WTC11 (cell line): Measurements from ENCODE around the gene TTLL11. TPM values are rescaled to one million over a fixed set of nuclear protein-coding genes. Genes with fewer than 3 reads are reported as not detected.

Experiments
- CREM ChIP-seq: sonication (generic); formaldehyde crosslinking; IDR thresholded peaks from 2 replicates; pipeline ENCODE4 v1.8.1; 2022; ENCODE audit warnings: mild to moderate bottlenecking, missing genetic modification reagents, moderate library complexity
- ETV6 ChIP-seq: sonication (generic); formaldehyde crosslinking; IDR thresholded peaks from 2 replicates; pipeline ENCODE4 v1.8.1; 2022; ENCODE audit warnings: mild to moderate bottlenecking, missing genetic modification reagents
- FOXJ3 ChIP-seq: sonication (generic); formaldehyde crosslinking; IDR thresholded peaks from 2 replicates; pipeline ENCODE4 v1.9.0; 2021; ENCODE audit warnings: missing genetic modification reagents, mild to moderate bottlenecking, borderline replicate concordance
- FOXP1 ChIP-seq: sonication (generic); formaldehyde crosslinking; IDR thresholded peaks from 2 replicates; pipeline ENCODE4 v1.8.0; 2022; ENCODE audit warnings: missing genetic modification reagents, mild to moderate bottlenecking, moderate library complexity, borderline replicate concordance
- GRHL2 ChIP-seq: fragments of 250-450 bp; sonication (Bioruptor Pico); IDR thresholded peaks from 2 replicates; pipeline ENCODE4 v1.8.0; 2022; ENCODE audit warnings: mild to moderate bottlenecking, moderate library complexity; ENCODE audit not compliant: insufficient replicate concordance, severe bottlenecking
- IRF2 ChIP-seq: sonication (generic); formaldehyde crosslinking; IDR thresholded peaks from 2 replicates; pipeline ENCODE4 v1.8.0; 2022; ENCODE audit warnings: low read depth, missing genetic modification reagents, borderline replicate concordance
- JUN ChIP-seq: sonication (generic); formaldehyde crosslinking; IDR thresholded peaks from 2 replicates; pipeline ENCODE4 v1.8.0; 2023; ENCODE audit warnings: mild to moderate bottlenecking, missing genetic modification reagents
- NFYB ChIP-seq: sonication (generic); formaldehyde crosslinking; conservative IDR thresholded peaks from 2 replicates; pipeline ENCODE4 v1.8.0; 2022; ENCODE audit warnings: low read depth, missing genetic modification reagents
- RELA ChIP-seq: sonication (generic); formaldehyde crosslinking; IDR thresholded peaks from 2 replicates; pipeline ENCODE4 v1.8.1; 2022; ENCODE audit warnings: missing genetic modification reagents, mild to moderate bottlenecking, borderline replicate concordance
- SMAD3 ChIP-seq: sonication (generic); formaldehyde crosslinking; IDR thresholded peaks from 2 replicates; pipeline ENCODE4 v1.8.0; 2022; ENCODE audit warnings: missing genetic modification reagents, mild to moderate bottlenecking, borderline replicate concordance
- SOX15 ChIP-seq: fragments of 250-450 bp; sonication (Bioruptor Pico); IDR thresholded peaks from 2 replicates; pipeline ENCODE4 v1.9.0; 2021; ENCODE audit warnings: mild to moderate bottlenecking
- TEAD1 ChIP-seq: sonication (generic); formaldehyde crosslinking; IDR thresholded peaks from 2 replicates; pipeline ENCODE4 v1.8.0; 2022; ENCODE audit warnings: mild to moderate bottlenecking, missing genetic modification reagents
- TEAD4 ChIP-seq: sonication (generic); formaldehyde crosslinking; IDR thresholded peaks from 2 replicates; pipeline ENCODE4 v1.8.0; 2022; ENCODE audit warnings: mild to moderate bottlenecking, missing genetic modification reagents
- TP53 ChIP-seq: sonication (generic); formaldehyde crosslinking; IDR thresholded peaks from 2 replicates; pipeline ENCODE4 v1.8.1; 2023; ENCODE audit warnings: mild to moderate bottlenecking, missing genetic modification reagents
- ZBTB21 ChIP-seq: sonication (generic); formaldehyde crosslinking; IDR thresholded peaks from 2 replicates; pipeline ENCODE4 v1.8.1; 2023; ENCODE audit warnings: mild to moderate bottlenecking, missing genetic modification reagents, borderline replicate concordance
- ZNF232 ChIP-seq: sonication (generic); formaldehyde crosslinking; IDR thresholded peaks from 2 replicates; pipeline ENCODE4 v1.8.0; 2022; ENCODE audit warnings: mild to moderate bottlenecking, missing genetic modification reagents
- ZNF263 ChIP-seq: sonication (generic); formaldehyde crosslinking; IDR thresholded peaks from 2 replicates; pipeline ENCODE4 v1.8.1; 2022; ENCODE audit warnings: low read depth, mild to moderate bottlenecking, moderate library complexity, missing genetic modification reagents
- total RNA-seq: library from RNA; stranded (reverse); gene quantifications from 3 replicates; pipeline ENCODE4 v1.2.3, GENCODE V29; 2021
- TF ChIP-seq, protein P1 (sequence below): sonication (generic); formaldehyde crosslinking; IDR thresholded peaks from 2 replicates; pipeline ENCODE4 v1.8.0; 2023; ENCODE audit warnings: missing genetic modification reagents, mild to moderate bottlenecking, borderline replicate concordance
- TF ChIP-seq, protein P2 (sequence below): fragments of 250-450 bp; sonication (Bioruptor Pico); IDR thresholded peaks from 2 replicates; pipeline ENCODE4 v1.9.0; 2021; ENCODE audit warnings: mild to moderate bottlenecking
- TF ChIP-seq, protein P3 (sequence below): sonication (generic); formaldehyde crosslinking; IDR thresholded peaks from 2 replicates; pipeline ENCODE4 v1.8.0; 2022; ENCODE audit warnings: mild to moderate bottlenecking, missing genetic modification reagents
- TF ChIP-seq, protein P4 (sequence below): sonication (generic); formaldehyde crosslinking; IDR thresholded peaks from 2 replicates; pipeline ENCODE4 v1.8.0; 2022; ENCODE audit warnings: mild to moderate bottlenecking, missing genetic modification reagents
- TF ChIP-seq, protein P5 (sequence below): sonication (generic); formaldehyde crosslinking; IDR thresholded peaks from 2 replicates; pipeline ENCODE4 v1.8.1; 2023; ENCODE audit warnings: mild to moderate bottlenecking, missing genetic modification reagents
- TF ChIP-seq, protein P6 (sequence below): sonication (generic); formaldehyde crosslinking; conservative IDR thresholded peaks from 2 replicates; pipeline ENCODE4 v1.8.1; 2023; ENCODE audit warnings: mild to moderate bottlenecking, low read depth, missing genetic modification reagents, moderate library complexity
- TF ChIP-seq, protein P7 (sequence below): fragments of 250-450 bp; sonication (Bioruptor Pico); conservative IDR thresholded peaks from 2 replicates; pipeline ENCODE4 v1.9.0; 2021; ENCODE audit warnings: mild to moderate bottlenecking
- TF ChIP-seq, protein P8 (sequence below): sonication (generic); formaldehyde crosslinking; IDR thresholded peaks from 2 replicates; pipeline ENCODE4 v1.8.1; 2022; ENCODE audit warnings: mild to moderate bottlenecking, moderate library complexity, missing genetic modification reagents

The TTLL11 gene
- total RNA-seq, 1 experiment from 2014 or later = 1.1 TPM

DNA sequence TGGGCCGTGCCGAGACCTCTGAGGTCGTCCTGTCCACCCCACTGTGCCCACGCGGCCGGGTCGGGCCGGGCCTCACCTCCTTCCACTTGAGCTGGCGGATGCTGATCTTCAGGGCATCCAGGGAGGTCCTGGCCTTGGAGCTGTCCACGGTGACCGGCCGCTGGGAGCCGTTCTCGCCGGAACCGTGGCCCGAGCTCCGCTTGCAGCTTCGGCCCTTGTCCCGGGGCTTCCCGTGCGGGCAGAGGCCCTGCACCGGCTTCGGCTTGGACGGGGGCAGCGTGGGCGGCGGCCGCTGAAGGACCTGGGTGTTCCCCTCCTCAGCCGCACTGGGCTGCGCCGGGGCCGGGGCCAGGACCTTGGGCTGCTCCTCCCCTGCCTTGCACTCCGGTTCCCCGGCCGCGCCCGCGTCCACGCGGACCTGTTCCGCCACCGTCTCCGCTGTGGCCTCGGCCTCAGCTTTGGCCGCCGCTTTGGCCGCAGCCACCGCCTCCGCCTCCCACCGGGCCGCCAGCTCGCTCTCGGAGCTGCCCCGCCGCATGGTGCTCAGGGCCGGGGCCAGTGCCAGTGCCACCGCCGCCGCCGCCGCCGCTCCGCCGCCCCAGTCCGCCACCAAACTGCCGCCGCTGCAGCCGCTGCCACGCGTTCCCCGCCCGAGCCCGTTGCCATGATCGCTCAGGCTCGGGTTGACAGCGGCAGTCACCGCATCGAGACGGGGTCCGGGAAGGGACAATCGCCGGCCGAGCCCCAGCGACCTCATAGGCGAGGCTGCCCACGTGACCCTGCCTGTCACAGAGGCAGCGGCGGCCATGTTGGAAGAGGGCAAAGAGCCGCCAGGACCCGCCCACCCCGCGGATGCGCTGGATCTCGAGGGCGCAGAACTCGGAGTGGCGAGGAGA is at the start of gene TTLL11 (continued):
- TF ChIP-seq GRHL2 (CRISPR knock-in tag) = no peak
- TF ChIP-seq, protein P1, sequence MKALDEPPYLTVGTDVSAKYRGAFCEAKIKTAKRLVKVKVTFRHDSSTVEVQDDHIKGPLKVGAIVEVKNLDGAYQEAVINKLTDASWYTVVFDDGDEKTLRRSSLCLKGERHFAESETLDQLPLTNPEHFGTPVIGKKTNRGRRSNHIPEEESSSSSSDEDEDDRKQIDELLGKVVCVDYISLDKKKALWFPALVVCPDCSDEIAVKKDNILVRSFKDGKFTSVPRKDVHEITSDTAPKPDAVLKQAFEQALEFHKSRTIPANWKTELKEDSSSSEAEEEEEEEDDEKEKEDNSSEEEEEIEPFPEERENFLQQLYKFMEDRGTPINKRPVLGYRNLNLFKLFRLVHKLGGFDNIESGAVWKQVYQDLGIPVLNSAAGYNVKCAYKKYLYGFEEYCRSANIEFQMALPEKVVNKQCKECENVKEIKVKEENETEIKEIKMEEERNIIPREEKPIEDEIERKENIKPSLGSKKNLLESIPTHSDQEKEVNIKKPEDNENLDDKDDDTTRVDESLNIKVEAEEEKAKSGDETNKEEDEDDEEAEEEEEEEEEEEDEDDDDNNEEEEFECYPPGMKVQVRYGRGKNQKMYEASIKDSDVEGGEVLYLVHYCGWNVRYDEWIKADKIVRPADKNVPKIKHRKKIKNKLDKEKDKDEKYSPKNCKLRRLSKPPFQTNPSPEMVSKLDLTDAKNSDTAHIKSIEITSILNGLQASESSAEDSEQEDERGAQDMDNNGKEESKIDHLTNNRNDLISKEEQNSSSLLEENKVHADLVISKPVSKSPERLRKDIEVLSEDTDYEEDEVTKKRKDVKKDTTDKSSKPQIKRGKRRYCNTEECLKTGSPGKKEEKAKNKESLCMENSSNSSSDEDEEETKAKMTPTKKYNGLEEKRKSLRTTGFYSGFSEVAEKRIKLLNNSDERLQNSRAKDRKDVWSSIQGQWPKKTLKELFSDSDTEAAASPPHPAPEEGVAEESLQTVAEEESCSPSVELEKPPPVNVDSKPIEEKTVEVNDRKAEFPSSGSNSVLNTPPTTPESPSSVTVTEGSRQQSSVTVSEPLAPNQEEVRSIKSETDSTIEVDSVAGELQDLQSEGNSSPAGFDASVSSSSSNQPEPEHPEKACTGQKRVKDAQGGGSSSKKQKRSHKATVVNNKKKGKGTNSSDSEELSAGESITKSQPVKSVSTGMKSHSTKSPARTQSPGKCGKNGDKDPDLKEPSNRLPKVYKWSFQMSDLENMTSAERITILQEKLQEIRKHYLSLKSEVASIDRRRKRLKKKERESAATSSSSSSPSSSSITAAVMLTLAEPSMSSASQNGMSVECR (CRISPR knock-in tag) = peak; percentile 81; the same call in 1 of the 2 replicates
- peak; percentile 97 for TF ChIP-seq NFYB (CRISPR knock-in tag)
- TF ChIP-seq, protein P2, sequence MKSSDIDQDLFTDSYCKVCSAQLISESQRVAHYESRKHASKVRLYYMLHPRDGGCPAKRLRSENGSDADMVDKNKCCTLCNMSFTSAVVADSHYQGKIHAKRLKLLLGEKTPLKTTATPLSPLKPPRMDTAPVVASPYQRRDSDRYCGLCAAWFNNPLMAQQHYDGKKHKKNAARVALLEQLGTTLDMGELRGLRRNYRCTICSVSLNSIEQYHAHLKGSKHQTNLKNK (CRISPR knock-in tag) = no peak
- TF ChIP-seq JUN (CRISPR knock-in tag) = no peak
- peak; percentile 36; the same call in 1 of the 2 replicates for TF ChIP-seq CREM (CRISPR knock-in tag)
- TF ChIP-seq SMAD3 (CRISPR knock-in tag) = no peak
- no peak for TF ChIP-seq TEAD4 (CRISPR knock-in tag)
- TF ChIP-seq, protein P3, sequence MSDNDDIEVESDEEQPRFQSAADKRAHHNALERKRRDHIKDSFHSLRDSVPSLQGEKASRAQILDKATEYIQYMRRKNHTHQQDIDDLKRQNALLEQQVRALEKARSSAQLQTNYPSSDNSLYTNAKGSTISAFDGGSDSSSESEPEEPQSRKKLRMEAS (CRISPR knock-in tag) = peak; percentile 62
- TF ChIP-seq, protein P4, sequence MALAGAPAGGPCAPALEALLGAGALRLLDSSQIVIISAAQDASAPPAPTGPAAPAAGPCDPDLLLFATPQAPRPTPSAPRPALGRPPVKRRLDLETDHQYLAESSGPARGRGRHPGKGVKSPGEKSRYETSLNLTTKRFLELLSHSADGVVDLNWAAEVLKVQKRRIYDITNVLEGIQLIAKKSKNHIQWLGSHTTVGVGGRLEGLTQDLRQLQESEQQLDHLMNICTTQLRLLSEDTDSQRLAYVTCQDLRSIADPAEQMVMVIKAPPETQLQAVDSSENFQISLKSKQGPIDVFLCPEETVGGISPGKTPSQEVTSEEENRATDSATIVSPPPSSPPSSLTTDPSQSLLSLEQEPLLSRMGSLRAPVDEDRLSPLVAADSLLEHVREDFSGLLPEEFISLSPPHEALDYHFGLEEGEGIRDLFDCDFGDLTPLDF (CRISPR knock-in tag) = no peak
- no peak for TF ChIP-seq ZNF263 (CRISPR knock-in tag)
- TF ChIP-seq IRF2 = no peak
- no peak for TF ChIP-seq TP53 (CRISPR knock-in tag)
- no peak for TF ChIP-seq TEAD1
- peak; percentile 69; the same call in 1 of the 2 replicates for TF ChIP-seq FOXP1 (CRISPR knock-in tag)
- TF ChIP-seq SOX15 = no peak
- TF ChIP-seq, protein P5, sequence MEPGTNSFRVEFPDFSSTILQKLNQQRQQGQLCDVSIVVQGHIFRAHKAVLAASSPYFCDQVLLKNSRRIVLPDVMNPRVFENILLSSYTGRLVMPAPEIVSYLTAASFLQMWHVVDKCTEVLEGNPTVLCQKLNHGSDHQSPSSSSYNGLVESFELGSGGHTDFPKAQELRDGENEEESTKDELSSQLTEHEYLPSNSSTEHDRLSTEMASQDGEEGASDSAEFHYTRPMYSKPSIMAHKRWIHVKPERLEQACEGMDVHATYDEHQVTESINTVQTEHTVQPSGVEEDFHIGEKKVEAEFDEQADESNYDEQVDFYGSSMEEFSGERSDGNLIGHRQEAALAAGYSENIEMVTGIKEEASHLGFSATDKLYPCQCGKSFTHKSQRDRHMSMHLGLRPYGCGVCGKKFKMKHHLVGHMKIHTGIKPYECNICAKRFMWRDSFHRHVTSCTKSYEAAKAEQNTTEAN (CRISPR knock-in tag) = no peak
- TF ChIP-seq, protein P6, sequence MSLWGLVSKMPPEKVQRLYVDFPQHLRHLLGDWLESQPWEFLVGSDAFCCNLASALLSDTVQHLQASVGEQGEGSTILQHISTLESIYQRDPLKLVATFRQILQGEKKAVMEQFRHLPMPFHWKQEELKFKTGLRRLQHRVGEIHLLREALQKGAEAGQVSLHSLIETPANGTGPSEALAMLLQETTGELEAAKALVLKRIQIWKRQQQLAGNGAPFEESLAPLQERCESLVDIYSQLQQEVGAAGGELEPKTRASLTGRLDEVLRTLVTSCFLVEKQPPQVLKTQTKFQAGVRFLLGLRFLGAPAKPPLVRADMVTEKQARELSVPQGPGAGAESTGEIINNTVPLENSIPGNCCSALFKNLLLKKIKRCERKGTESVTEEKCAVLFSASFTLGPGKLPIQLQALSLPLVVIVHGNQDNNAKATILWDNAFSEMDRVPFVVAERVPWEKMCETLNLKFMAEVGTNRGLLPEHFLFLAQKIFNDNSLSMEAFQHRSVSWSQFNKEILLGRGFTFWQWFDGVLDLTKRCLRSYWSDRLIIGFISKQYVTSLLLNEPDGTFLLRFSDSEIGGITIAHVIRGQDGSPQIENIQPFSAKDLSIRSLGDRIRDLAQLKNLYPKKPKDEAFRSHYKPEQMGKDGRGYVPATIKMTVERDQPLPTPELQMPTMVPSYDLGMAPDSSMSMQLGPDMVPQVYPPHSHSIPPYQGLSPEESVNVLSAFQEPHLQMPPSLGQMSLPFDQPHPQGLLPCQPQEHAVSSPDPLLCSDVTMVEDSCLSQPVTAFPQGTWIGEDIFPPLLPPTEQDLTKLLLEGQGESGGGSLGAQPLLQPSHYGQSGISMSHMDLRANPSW (CRISPR knock-in tag) = no peak
- TF ChIP-seq ZNF232 (CRISPR knock-in tag) = no peak
- no peak for TF ChIP-seq FOXJ3 (CRISPR knock-in tag)
- TF ChIP-seq ETV6 = peak; percentile 96
- TF ChIP-seq, protein P7, sequence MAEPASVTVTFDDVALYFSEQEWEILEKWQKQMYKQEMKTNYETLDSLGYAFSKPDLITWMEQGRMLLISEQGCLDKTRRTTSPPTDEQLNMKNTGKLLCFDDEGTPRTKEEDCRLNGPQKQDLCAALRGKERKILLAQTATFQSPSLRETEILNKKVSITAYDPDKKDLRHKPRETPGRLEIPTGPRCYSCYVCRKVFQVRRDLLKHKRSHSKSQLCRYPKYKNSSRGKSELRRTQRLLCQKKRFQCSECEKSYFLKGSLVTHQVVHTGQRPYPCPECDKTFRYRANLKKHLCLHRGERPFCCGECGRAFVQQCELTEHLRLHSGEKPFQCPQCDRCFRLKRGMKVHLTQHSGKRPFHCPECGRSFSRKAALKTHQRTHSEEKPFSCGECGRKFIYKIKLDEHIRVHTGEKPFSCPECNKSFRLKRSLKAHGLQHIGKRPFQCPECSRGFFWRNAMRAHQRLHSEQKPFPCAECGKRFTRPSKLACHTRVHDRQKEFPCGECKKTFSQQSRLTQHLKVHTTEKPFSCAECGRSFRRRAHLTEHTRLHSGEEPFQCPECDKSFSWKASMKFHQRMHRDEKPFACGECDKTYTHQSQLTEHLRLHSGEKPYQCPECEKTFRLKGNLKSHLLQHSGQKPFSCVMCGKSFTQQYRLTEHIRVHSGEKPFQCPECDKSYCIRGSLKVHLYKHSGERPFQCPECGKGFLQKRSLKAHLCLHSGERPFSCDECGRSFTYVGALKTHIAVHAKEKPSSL (CRISPR knock-in tag) = no peak
- TF ChIP-seq, protein P8, sequence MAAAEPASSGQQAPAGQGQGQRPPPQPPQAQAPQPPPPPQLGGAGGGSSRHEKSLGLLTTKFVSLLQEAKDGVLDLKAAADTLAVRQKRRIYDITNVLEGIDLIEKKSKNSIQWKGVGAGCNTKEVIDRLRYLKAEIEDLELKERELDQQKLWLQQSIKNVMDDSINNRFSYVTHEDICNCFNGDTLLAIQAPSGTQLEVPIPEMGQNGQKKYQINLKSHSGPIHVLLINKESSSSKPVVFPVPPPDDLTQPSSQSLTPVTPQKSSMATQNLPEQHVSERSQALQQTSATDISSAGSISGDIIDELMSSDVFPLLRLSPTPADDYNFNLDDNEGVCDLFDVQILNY = no peak
- no peak for TF ChIP-seq ZBTB21 (CRISPR knock-in tag)
- TF ChIP-seq RELA (CRISPR knock-in tag) = no peak
